IMR-90 (cell line): ENCODE results near the gene FBXO34. TPM values are rescaled to one million over a fixed set of nuclear protein-coding genes. Genes with fewer than 3 reads are reported as not detected.

ENCODE experiments used
- ATAC-seq: fragments of 200-7000 bp; cut with Tn5 transposase; 2 replicates; pipeline ENCODE4 v1.9.1; 2020; ENCODE audit warnings: low read depth, mild to moderate bottlenecking, moderate library complexity
- BruUV-seq: library from RNA; stranded (reverse); fragments of 400-500 nt; replicated peaks from 2 replicates; lab custom pipeline; 2021; lab: Mats Ljungman, UMichigan
- CTCF ChIA-PET: fragments of 300-600 bp; formaldehyde crosslinking; extraction: SDS; loops from one replicate; lab custom pipeline; 2021; ENCODE audit warnings: antibody characterized with exemption; lab: Yijun Ruan, JAX
- POLR2A ChIA-PET: fragments of 300-600 bp; sonication (Branson Sonifier 250); formaldehyde crosslinking; loops from one replicate; lab custom pipeline; 2022; ENCODE audit warnings: antibody characterized with exemption; ENCODE audit not compliant: unreplicated experiment; lab: Charles Lee
- DNase-seq: peaks from one replicate; pipeline ENCODE4 v3.0.0; 2013
- H2AFZ ChIP-seq: replicated peaks from 2 replicates; pipeline ENCODE3; 2013; ENCODE audit warnings: low read length, mild to moderate bottlenecking; ENCODE audit not compliant: poor library complexity
- H2AK5ac ChIP-seq: 2 replicates; pipeline ENCODE4 v1.6.1; 2013; ENCODE audit warnings: low read depth, low read length, inconsistent platforms
- H2AK9ac ChIP-seq: replicated peaks from 2 replicates; pipeline ENCODE3; 2013; ENCODE audit warnings: mild to moderate bottlenecking, low read depth, low read length, moderate library complexity; ENCODE audit not compliant: poor library complexity
- H2BK120ac ChIP-seq: 2 replicates; pipeline ENCODE4 v1.6.1; 2013; ENCODE audit warnings: low read depth, low read length, inconsistent platforms
- H2BK15ac ChIP-seq: 3 replicates; pipeline ENCODE4 v1.6.1; 2013; ENCODE audit warnings: low read depth, low read length, inconsistent platforms
- H2BK20ac ChIP-seq: 2 replicates; pipeline ENCODE4 v1.6.1; 2013; ENCODE audit warnings: low read depth, mild to moderate bottlenecking, inconsistent platforms, low read length, moderate library complexity
- H2BK5ac ChIP-seq: 2 replicates; pipeline ENCODE4 v1.6.1; 2013; ENCODE audit warnings: mild to moderate bottlenecking, low read depth, low read length, inconsistent platforms; ENCODE audit not compliant: poor library complexity, severe bottlenecking
- H3K14ac ChIP-seq: replicated peaks from 2 replicates; pipeline ENCODE4 v1.6.1; 2013; ENCODE audit warnings: low read depth, low read length, inconsistent platforms
- H3K18ac ChIP-seq: 2 replicates; pipeline ENCODE4 v1.6.1; 2013; ENCODE audit warnings: low read depth, low read length, control low read depth
- H3K23ac ChIP-seq: 2 replicates; pipeline ENCODE4 v1.6.1; 2013; ENCODE audit warnings: low read depth, low read length, inconsistent platforms
- H3K27ac ChIP-seq: 2 replicates; pipeline ENCODE4 v1.5.1; 2013; ENCODE audit warnings: mild to moderate bottlenecking, control low read depth, low read length; ENCODE audit not compliant: insufficient read depth
- H3K27me3 ChIP-seq: 2 replicates; pipeline ENCODE4 v1.6.1; 2013; ENCODE audit warnings: low read length; ENCODE audit not compliant: control insufficient read depth, insufficient read depth
- H3K36me3 ChIP-seq: 2 replicates; pipeline ENCODE4 v1.6.1; 2013; ENCODE audit warnings: low read length, mixed read lengths; ENCODE audit not compliant: control insufficient read depth, insufficient read depth
- H3K4ac ChIP-seq: 2 replicates; pipeline ENCODE4 v1.6.1; 2013; ENCODE audit warnings: low read depth, low read length, inconsistent platforms
- H3K4me1 ChIP-seq: 2 replicates; pipeline ENCODE4 v1.6.1; 2013; ENCODE audit warnings: low read length, mixed read lengths; ENCODE audit not compliant: control insufficient read depth, insufficient read depth
- H3K4me2 ChIP-seq: 2 replicates; pipeline ENCODE4 v1.6.1; 2013; ENCODE audit warnings: low read depth, mild to moderate bottlenecking, control low read depth, low read length, moderate library complexity
- H3K4me3 ChIP-seq: 2 replicates; pipeline ENCODE4 v1.5.1; 2013; ENCODE audit warnings: low read depth, mild to moderate bottlenecking, control low read depth, low read length, moderate library complexity; ENCODE audit not compliant: insufficient read depth
- H3K56ac ChIP-seq: 2 replicates; pipeline ENCODE4 v1.6.1; 2013; ENCODE audit warnings: low read length, inconsistent platforms; ENCODE audit not compliant: insufficient read depth; ENCODE audit errors: extremely low read depth
- H3K79me1 ChIP-seq, 2 experiments: 2 replicates each; pipeline ENCODE4 v1.6.1; 2013; ENCODE audit warnings: low read length in 2 of 2, inconsistent platforms in 1 of 2, low read depth in 1 of 2
- H3K9ac ChIP-seq: 2 replicates; pipeline ENCODE4 v1.6.1; 2013; ENCODE audit warnings: low read depth, low read length, control low read depth
- H3K9me1 ChIP-seq: 2 replicates; pipeline ENCODE4 v1.6.1; 2013; ENCODE audit warnings: low read length, inconsistent platforms; ENCODE audit not compliant: insufficient read depth
- H3K9me3 ChIP-seq: 2 replicates; pipeline ENCODE4 v1.6.1; 2013; ENCODE audit warnings: low read length; ENCODE audit not compliant: control insufficient read depth, insufficient read depth
- H4K20me1 ChIP-seq: 2 replicates; pipeline ENCODE4 v1.6.1; 2013; ENCODE audit warnings: low read length, inconsistent platforms; ENCODE audit not compliant: insufficient read depth
- H4K5ac ChIP-seq: 2 replicates; pipeline ENCODE4 v1.6.1; 2013; ENCODE audit warnings: mild to moderate bottlenecking, low read depth, low read length, control low read depth
- H4K8ac ChIP-seq, 2 experiments: 2 replicates each; pipeline ENCODE4 v1.6.1; 2013; ENCODE audit warnings: low read depth in 2 of 2, low read length in 2 of 2, control low read depth in 1 of 2, inconsistent platforms in 1 of 2
- H4K91ac ChIP-seq: 2 replicates; pipeline ENCODE4 v1.6.1; 2013; ENCODE audit warnings: low read depth, low read length, inconsistent platforms; ENCODE audit not compliant: insufficient read depth
- CEBPB ChIP-seq: IDR thresholded peaks from 2 replicates; pipeline ENCODE4 v1.6.1; 2012; ENCODE audit warnings: low read depth, low read length, improper control_type of control experiment
- RFX5 ChIP-seq: IDR thresholded peaks from 2 replicates; pipeline ENCODE4 v1.8.0; 2012; ENCODE audit warnings: low read depth, mild to moderate bottlenecking, low read length, moderate library complexity
- WGBS, 2 experiments: methylation state at CpG; one replicate each; pipeline versions ENCODE4 v1.1.5 to v1.1.7; 2013; ENCODE audit warnings: missing lambda C conversion rate in 2 of 2; ENCODE audit not compliant: insufficient read length in 1 of 2; ENCODE audit errors: extremely low coverage in 2 of 2; 5-methylcytosine and 5-hydroxymethylcytosine counted together
- dilution Hi-C: fragments of 300-500 bp; cut with HindIII; formaldehyde crosslinking; loops from one replicate; pipeline ENCODE4 v1.14.3; 2018; ENCODE audit warnings: low sequenced_read_pairs; ENCODE audit not compliant: unreplicated experiment
- in situ Hi-C: fragments of 300-500 bp; cut with MboI; formaldehyde crosslinking; loops from 3 replicates; pipeline ENCODE4 v1.14.3; 2019; ENCODE audit warnings: low sequenced_read_pairs, inconsistent platforms, mixed read lengths
- intact Hi-C: fragments of 100-400 bp; cut with micrococcal nuclease; formaldehyde crosslinking; loops from 2 replicates; pipeline ENCODE4 v1.10.0; 2022
- polyA plus RNA-seq, 3 experiments: library from polyadenylated mRNA; depleted of rRNA; stranded (reverse); fragments of >200 nt; gene quantifications; 2 replicates each; pipeline ENCODE4 v1.2.3, GENCODE V29; 2012; ENCODE audit warnings: low replicate concordance in 1 of 3
- total RNA-seq: library from RNA; depleted of rRNA; stranded (reverse); fragments of >200 nt; gene quantifications from 2 replicates; pipeline ENCODE4 v1.2.3, GENCODE V29; 2012

FBXO34 gene
- total and polyA plus RNA-seq, 2 of the 4 experiments (the other 2 are of a cell fraction) = 15.4 to 35.1 TPM

DNA sequence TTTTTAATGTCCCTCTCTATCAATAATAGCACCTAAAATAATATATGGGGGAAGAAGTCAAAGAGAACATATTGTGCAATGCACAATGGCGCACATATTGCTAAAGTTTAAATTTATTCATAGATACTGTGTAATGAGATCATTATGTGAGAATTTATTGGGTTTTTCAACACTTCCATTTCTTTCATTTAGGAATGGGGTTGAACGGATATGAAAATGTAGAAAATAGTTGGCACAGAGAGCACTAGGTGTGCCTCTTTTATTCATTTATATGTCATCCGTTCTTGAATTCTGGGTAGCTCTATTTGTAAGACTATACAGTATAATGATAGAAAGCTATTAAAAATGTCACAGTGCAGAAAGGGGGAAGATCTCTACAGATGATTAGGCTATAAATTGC, 76.5 kb downstream of the FBXO34 start:
- no peak overlapping the region for H2AK9ac ChIP-seq
- no peak overlapping the region for H3K14ac ChIP-seq
- TF ChIP-seq CEBPB (peak; percentile 62), RFX5 (no peak)
- no peak overlapping the region for H4K8ac ChIP-seq
- no peak overlapping the region for H2BK5ac ChIP-seq
- H2AK5ac ChIP-seq = no peak overlapping the region
- ATAC-seq (no peak), DNase-seq (no peak)
- no CpG with 5 or more reads among the region's 3 CpGs for WGBS, 2 experiments
- no peaks in the 10 kb centered on the region for H3K27me3 ChIP-seq
- no peak overlapping the region for H4K5ac ChIP-seq
- CTCF ChIA-PET = no interaction called here
- no peak overlapping the region for H3K4ac ChIP-seq
- H3K4me3 ChIP-seq = no peak overlapping the region
- POLR2A ChIA-PET = no interaction called here
- peaks cover 36% of the 10 kb centered on the region; the same call in 1 of the 2 replicates for H4K20me1 ChIP-seq
- in situ Hi-C loops (no loop called here), intact Hi-C loops (no loop called here), dilution Hi-C loops (no loop called here)
- H2AFZ ChIP-seq = no peak overlapping the region
- no peaks in the 10 kb centered on the region for H3K9me3 ChIP-seq
- H2BK15ac ChIP-seq = no peak overlapping the region
- peaks cover 37 to 67% of the 10 kb centered on the region in 2 experiments for H3K79me1 ChIP-seq
- no peak overlapping the region for H3K4me2 ChIP-seq
- no peak overlapping the region for H2BK20ac ChIP-seq
- H3K23ac ChIP-seq = no peak overlapping the region
- H2BK120ac ChIP-seq = no peak overlapping the region
- no peak overlapping the region for H3K27ac ChIP-seq
- no TSS peak for BruUV-seq
- no peaks in the 10 kb centered on the region for H3K4me1 ChIP-seq
- H4K91ac ChIP-seq = no peak overlapping the region
- H3K9me1 ChIP-seq = peaks cover 7% of the 10 kb centered on the region
- no peak overlapping the region for H3K56ac ChIP-seq
- no peak overlapping the region for H3K9ac ChIP-seq
- H3K36me3 ChIP-seq = peaks cover 21% of the 10 kb centered on the region
- no peak overlapping the region for H3K18ac ChIP-seq
